GM04504 (cell line): ENCODE data around the gene PROCA1.
"Not testable (repeated sequence)": the region's sequence is repeated elsewhere in the genome, so short reads cannot be mapped to it uniquely, and the experiment has no call there.

Experiments used
- DNase-seq: peaks from one replicate; pipeline ENCODE4 v3.0.0-alpha.2; 2012; ENCODE audit warnings: low read depth

Gene PROCA1

DNA sequence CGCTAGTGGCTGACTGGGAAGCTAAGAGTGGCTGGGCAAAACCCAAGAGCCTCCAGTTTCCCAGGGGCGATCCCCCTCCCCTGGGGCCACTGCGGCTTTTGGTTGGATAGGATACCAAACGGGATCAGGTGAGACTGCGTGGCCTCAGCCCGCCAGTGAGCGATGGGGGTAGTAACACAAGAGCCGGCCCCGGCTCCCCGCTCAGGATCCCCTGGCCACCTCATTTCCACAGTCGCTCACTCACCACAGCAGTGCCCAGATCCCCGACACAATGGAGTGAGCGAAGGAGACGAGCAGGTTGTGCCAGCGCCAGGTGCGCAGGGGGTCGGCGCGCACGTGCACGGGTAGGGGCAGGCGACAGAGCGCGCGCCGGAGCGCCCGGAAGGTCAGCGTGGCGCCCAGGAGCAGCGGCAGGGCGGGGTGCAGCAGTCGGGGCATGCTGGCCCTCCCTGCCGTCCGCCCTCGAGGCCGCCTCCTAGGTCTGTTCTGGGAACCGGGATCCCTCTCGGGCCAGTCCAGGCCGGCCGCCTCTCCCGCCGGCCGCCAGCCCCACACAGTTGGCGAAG is 14.1 kb upstream of the PROCA1 start:
- DNase-seq = peak; percentile 69

DNA sequence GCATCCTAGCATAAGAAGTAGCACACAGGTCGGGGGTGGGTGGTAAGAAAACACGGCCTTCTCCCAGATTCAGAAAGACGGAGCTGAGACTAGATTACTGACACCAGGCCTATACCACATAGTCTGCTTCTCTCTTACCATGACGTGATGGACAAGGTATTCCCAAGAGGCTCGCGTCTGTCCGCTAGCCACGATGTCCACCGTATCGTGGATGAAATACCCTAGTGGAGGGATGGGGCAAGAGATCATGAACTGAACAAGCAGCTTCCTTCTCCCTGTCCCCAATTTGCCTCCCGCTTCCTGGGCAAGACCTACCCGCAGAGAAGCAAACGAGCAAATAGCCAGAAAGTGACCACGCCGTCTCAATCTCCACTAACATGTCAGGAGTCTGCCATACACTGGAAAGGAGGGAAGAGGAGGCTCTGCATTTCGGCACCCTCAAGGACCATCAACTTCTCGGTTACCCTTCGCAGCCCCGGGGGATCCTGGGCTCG is 13.5 kb upstream of the PROCA1 start:
- DNase-seq = no peak

DNA sequence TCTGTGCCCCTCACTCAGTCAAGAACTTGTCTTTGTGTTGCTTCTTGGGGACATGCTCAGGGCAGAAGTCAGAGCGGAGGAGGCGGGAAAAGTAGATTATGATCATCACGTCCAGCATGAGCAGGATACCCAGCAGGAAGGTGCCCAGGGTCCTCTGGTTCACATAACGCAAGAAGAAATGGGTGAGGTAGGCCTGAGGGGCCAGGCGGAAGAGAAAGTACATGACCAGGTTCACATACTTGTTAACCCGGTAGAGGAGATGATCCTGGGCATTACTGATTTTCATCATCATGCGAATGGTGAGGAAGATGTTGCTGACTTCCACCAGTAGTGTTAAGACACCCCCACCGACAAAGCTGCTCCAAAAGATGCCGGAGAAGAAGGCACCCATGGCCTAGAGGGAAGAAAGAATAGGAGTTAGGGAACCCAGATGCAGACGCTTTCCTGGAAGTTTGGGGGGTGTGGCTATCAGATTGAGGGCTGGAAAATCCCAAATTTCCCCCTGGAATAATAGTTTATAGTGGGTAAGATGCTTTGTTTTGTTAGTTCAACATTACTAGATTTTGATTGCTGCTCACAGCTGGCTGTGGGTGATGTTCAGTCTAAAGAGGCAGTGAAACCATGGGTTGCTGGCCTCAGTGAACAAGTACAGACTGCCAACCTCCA is 12.9 kb upstream of the PROCA1 start:
- DNase-seq = no peak

DNA sequence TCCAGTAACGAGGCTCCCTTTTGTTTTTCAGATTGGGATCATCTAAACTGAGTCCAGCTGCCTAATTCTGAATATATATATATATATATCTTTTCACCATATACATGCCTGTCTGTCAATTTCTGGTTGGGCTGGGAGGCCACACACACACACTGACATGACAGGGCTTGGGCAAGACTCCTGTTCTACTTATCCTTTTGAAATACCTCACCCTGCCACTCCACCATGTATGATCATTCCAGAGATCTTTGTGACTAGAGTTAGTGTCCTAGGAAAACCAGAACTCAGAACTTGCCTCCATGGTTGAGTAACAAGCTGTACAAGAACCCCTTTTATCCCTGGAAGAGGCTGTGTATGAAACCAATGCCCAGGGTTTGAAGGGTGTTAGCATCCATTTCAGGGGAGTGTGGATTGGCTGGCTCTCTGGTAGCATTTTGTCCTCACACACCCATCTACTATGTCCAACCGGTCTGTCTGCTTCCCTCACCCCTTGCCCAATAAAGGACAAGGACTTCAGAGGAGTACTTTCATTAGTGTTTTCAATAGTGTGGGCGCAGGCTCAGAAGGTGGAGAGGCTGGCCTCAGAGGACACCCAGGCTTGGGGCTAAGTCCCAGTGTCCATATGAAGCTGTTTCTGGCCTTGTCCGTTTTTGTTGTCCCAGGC is 12.3 kb upstream of the PROCA1 start:
- DNase-seq = not testable (repeated sequence)

DNA sequence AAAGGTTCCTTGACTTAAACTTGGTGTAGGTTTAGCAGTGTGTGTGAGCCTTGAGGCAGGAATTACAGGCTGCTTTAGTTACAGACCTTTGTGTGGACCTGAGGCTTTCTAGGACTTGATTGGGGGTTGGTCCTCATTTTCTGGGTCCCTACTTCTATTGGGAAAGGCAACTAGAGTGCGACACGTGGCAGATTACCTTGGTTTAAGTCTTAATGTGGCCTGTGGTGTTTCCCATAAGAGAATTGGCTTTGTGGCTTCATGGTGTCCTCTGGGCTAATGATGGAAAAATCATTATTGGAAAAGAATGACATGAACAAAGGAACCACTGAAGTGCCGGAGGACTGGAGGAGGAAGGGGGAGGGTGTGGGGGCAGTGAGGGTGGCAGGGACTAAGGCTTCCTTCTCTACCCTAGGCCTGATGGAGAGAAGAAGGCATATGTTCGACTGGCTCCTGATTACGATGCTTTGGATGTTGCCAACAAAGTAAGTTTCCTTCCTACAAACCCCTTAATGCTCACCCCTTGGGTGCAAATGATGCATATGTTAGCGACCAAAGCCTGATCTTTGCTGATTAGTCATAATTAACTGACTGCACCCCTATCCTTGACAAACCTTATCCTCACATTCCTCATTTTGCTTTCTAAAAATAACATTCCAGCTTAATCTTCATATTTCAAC is 11.6 kb upstream of the PROCA1 start:
- no peak for DNase-seq

DNA sequence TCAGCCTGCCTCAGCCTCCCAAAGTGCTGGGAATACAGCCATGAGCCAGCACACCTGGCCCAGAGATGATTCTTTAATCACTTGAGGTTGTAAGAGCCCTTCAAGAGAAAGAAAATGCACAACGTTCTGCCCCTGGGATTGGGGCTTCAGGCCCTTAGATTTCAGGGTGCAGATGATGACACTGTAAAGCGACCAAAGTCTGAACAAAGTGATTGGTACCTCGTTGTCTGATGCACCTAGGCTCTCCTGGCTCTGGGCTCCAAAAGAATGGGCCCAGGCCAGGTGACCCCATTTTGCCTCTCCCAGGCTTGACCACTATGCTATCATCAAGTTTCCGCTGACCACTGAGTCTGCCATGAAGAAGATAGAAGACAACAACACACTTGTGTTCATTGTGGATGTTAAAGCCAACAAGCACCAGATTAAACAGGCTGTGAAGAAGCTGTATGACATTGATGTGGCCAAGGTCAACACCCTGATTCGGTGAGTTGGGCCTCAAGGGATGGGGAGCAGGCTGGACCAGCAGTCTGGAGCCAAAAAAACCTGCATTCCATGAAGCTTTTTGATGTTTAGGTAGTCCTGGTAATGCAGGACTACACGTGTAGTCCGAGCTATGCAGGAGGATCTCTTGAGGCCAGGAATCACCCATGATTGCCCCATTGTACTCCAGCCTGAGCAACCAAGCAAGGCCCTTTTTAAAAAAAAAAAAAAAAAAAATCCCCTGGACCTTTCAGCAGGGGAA is 10.9 kb upstream of the PROCA1 start:
- no peak for DNase-seq

DNA sequence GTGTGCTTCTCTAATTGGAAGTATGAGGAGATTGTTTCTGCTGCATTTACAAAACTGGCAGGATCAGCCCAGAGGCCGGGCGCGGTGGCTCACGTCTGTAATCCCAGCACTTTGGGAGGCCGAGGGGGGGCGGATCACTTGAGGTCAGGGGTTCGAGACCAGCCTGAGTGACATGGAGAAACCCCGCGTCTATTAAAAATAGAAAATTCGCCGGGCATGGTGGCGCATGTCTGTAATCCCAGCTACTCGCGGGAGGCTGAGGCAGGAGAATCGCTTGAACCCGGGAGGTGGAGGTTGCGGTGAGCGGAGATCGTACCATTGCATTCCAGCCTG is 9.3 kb upstream of the PROCA1 start:
- not testable (repeated sequence) for DNase-seq

DNA sequence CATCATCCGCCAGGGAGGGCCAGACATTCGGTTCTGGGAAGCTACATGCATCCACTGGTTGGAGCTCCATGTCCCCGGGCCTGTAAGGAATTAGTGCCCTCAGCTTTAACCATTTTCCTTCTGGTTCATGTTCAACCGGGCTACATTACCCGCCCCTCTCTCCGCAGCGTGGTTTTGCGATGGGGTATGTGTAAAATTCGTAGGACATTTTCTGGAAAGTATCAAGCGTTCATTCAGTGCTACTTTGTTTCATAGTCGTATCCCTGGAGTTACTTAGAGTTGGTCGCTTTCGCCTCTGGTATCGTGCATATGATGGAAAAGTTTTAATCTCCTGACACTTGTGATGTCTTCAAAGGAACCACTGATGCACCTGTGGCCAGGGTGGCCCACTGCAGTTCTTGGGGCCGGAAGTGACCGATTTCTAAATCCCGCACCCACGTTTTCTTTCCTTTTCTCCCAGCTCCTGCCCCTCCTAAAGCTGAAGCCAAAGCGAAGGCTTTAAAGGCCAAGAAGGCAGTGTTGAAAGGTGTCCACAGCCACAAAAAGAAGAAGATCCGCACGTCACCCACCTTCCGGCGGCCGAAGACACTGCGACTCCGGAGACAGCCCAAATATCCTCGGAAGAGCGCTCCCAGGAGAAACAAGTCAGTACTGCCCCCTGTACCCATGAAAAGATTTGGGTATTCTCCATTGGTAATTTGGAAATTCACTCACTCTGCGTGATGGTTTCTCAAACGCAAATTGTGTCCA is 8.7 kb upstream of the PROCA1 start:
- DNase-seq = no peak

DNA sequence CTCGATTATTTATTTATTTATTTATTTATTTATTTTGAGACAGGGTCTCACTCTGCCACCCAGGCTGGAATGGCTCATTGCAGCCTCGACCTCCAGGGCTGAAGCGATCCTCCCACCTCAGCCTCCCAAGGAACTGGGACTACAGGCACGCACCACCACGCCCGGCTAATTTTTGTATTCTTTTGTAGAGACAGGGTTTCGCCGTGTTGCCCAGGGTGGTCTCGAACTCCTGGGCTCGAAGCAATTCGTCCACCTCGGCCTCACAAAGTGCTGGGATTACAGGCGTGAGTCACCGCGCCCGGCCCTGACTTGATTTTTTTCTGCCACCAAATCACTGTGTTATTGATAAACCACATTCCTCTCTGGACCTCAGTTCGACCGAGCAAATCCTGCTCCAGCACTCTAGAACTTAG is 7.3 kb upstream of the PROCA1 start:
- no peak for DNase-seq

DNA sequence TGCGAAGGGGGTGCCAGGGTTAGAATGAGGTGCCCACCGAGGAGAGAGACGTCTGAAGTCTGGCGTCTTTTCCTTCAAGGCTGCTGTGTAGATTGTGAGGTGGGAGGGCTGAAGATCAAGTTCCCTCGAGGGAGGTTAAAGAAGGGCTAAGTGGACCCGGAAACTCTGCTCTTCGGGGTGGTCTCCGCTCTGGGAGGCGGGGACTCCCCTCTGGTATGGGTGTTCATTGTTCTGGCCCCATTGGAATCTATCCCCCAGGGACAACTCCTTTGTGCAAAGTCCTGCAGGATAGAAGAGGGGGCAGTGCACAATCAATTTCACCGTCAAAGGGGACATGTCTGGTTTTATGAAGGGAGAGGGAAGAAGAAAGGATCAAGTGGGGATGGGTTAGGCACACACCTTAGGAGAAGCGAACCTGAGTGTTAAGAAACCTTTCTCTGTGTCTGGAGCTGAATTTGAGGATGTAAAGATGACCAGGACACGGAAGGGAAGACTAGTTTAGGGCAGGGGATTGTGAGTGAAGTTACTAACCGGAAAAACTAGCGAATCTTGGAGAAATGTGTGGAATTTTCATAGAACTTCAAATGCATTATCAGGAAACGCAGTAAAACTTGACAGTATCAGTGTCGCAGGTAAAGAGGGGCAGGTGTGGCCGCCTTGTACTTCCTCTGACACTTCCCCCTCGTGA is 6.8 kb upstream of the PROCA1 start:
- no peak for DNase-seq

DNA sequence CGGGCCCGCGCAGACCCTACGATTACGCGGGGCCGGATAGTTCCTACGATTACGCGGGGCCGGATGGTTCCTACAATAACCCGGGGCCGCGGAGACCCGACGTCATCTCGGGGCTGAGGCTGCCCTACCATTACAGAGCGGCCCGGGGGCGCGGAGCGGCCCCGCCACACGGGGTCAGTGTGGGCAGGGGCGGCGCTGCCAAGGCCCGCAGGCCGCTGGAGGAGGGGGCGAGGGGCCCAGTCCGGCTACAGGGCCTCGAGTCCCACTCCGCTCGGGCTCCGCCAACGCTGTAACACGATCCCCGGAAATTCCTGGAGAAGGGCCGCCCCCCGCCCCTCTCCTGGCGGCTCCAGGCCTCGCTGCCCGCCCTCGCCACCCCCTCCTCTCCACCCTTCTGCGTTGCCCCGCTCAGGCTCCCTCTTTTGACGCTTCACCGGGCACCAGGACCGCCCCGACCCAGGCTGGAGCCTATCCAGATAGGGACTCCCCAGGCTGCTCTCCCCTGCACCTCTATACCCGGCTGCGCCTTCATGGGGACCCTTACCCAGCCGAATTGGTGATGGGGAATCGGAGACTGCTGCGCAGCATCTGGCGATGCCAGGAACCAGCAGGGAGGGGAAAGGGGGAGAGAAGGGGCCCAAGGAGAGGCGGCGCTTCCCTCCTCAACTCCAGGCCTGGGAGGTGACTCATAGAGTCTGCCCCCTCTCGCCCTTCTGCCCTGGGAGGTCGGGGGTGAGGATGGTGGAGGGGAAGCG is 6.1 kb upstream of the PROCA1 start, which contains the start of gene RAB34:
Gene RAB34 (minus strand): TSS at position 291 of the 755 bp plus-strand sequence. CDS start 602 bp downstream, outside the sequence.
- peak; percentile 73 for DNase-seq

DNA sequence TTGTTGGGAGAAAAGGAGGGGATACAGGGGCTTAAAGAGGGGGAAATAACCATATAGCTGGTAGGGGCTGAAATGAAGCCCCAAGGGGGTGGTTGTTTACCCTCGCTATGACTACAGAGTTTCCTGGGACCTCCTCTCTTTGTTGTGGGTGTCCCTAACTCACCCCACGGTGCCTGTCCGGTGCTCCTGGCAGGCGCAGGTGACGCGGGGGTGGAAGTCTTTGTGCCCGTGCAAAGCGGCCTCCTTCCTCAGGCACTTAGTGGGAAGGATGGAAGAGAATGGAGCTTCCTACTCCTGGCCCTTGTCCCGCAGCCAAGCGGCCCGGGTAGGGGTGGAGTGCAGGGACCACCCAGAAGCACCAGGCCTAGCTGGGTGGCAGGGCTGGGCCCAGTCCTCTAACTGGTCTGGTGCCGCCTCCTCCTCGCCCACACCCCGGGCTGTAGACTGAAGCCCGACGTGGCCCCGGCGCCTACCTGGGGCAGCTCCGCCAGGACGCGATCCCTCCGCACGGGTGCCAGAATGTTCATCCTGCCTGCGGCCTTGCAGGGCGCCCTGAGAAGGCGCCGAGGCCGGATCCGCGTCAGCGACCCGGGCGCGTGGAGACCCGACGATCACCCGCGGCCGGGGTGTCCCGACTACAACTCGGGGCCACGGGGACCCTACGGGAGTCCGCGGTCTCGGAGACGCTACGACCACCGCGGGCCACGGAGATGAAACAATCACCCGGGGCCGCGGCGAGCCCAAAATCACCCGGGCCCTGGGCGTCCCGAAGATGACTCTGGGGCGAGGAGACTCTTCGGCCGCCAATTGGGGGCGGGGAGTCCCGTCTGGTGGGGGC is 5.3 kb upstream of the PROCA1 start:
- peak; percentile 10 for DNase-seq

DNA sequence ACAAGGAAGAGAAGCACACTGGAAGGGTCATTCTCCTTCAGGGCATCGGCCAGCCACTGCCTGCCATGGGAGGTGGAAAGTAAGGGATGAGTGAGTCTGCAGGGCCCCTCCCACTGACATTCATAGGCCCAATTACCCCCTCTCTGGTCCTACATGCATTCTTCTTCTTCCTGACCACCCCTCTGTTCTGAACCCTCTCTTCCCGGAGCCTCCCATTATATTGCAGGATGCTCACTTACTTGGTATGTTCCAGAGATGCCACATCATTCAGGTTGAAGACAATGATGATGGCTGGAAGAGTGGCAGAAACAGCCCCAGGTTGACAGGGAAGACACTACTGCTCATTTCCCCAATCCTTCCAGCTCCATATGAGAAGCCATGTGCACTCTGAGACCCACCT is 3.5 kb upstream of the PROCA1 start:
- no peak for DNase-seq

DNA sequence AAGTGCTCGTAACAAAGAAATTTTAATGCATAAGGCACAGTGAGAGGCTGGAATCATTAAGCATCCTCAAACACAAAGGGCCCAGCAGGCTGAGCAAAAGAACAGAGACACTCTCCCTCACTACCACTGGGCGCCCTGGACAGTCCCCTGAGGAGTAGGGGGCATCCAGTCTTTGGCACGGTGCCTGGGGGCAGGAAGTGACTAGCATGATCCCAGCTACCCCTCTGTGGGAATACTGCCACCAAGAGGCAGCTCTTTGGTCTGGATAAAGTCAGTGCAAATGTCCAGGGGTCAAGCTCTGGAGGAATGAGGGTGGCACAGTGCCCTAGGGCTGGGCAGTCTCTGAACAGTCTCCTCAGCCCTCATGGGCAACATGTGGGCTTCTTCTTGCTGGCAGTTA is 2.6 kb upstream of the PROCA1 start:
- no peak for DNase-seq

DNA sequence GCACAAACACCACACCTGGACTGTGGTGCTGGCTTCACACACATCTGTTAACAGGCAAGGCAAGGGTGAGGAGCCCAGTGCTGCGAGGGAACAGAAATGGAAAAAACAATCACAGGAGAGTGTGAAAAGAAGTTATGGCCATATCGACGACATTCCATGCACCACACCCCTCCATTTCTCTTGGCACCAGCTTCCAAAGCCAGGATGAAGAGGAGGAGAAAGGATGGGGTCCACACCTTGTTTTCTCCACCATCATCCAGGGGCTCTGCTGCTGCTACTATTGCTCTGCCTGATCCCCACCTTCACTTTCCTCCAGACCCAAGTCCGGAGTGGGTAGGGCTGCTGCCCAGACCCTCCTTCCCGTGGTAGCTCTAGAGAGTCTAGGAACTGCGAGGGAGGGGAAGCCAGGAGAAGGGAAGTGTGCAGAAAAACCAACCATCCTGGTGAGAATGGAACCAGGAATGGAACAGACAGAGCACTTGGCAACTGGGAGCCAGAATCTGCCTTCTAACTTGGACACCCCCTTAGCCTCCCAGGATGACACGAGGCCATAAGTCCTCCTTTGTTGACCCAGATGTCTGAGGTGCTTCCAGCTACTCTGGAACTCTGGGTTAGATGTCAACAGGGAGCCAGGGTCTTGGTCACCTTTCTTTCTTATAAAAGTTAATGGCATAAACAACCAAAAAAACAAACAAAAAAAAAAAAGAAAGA is 1.2 kb upstream of the PROCA1 start:
- no peak for DNase-seq

DNA sequence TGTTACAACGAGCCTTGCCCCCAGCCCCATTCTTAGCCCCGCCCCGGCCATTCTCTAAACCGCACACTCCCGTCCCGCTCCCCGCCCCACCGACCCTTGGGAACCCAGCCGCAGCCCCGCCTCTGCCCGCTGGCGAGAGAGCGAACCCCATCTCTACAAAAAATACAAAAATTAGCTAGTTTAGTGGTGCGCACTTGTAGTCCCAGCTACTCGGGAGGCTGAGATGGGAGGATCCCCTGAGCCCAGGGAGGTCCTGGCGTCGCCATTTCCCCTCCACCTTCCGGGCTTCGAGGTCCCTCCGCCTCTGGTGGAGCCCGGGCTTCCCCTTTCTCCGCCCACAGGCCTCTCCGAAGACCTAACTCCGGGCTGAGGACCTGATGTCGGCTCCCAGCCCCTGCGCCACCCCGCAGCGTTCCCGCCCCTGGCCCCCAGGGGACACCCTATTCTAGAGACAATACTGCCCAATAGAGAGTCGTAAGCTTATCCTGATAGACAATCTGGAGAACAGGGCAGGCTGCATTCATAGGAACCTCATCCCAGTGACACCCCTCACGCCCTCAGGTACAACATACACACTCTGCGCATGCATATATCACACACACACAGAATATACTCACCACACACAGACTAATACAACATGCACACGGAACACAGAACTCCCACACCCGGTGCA is 480 bp upstream of the PROCA1 start:
- no peak for DNase-seq

DNA sequence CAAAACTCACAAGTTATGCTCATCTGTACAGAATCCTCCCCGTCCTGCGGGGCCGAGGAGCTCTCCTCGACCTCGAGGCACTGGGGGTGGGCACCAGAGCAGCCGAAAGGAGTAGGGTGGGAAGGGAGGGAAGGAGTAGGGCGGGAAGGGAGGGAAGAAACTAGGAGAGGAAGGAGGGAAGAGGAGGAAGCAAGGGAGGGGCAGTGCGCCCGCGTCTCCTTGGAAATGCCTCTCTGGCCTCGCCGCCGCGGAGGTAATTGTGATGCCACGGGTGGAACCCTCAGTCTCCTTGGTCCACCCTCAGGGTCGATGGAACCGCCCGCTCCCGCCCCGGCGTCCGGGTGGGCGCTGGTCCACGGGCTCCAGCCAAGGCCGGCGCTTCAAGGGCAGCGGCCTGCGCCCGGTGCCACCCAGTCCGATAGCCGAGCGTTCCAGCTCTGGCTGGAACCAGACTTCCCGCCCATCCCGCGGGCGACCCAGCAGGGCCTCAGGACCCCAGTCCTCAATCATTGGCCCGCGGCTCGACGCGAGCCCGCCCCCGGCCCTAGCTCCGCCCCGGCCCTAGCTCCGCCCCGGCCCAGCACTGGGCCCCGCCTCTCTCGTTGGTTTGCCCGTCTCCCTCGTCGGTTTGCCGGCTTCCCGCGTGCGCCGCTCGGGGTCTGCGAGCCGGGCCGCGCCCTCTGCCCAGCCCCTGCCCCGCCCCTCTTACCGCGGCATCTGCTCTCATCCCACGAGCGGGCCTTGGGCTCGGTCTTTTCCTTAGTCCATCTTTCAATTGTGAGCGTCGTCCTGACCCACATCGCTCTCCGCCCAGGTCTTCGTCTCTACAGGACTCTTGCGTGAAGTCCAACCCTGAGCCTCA is 596 bp downstream of the PROCA1 start:
- peak; percentile 68 for DNase-seq
